PC-3 (cell line): ENCODE data around the gene SLC6A17.

ENCODE experiments used
- CTCF ChIP-seq: fragments of 300-600 bp; sonication (generic); conservative IDR thresholded peaks from 2 replicates; pipeline ENCODE4 v1.5.1; 2017; ENCODE audit warnings: antibody characterized with exemption, low read depth, mild to moderate bottlenecking, low read length
- EZH2 ChIP-seq: fragments of 300-600 bp; sonication (generic); IDR thresholded peaks from one replicate; pipeline ENCODE4 v1.6.1; 2017; ENCODE audit warnings: antibody characterized with exemption, mild to moderate bottlenecking, low read length; ENCODE audit not compliant: unreplicated experiment
- EZH2phosphoT487 ChIP-seq: fragments of 300-600 bp; sonication (generic); IDR thresholded peaks from 2 replicates; pipeline ENCODE4 v1.6.1; 2018; ENCODE audit warnings: mild to moderate bottlenecking, antibody characterized with exemption, low read length, borderline replicate concordance

GRCh38 chr1:110161165-110161564 is 10.9 kb downstream of the SLC6A17 start:
- no peak for TF ChIP-seq CTCF
- no peak for TF ChIP-seq EZH2
- TF ChIP-seq EZH2phosphoT487, result no peak
